ENCODE measurements around the gene GAB3. TPM values are rescaled to one million over a fixed set of nuclear protein-coding genes. Genes with fewer than 3 reads are reported as not detected.

The GAB3 gene
- total and polyA plus RNA-seq, 9 of the 15 experiments (the other 6 are each of a cell fraction or from before 2014, with no cell fraction given), result 16.1 to 31.4 (median 20.2) TPM

- no peak for TF ChIP-seq CHAMP1 (IDR thresholded peaks at IDR 0.05)
- no peak for TF ChIP-seq PML (IDR thresholded peaks at IDR 0.05; ENCODE audit: low read length)
- TF ChIP-seq SP1 (CRISPR knock-in tag; IDR thresholded peaks at IDR 0.05), result peak; percentile 28; the same call in 1 of the 2 replicates
- 0 out of 2 replicates have a peak, but pooled peaks have one; percentile 29 for TF ChIP-seq SMAD4 (CRISPR knock-in tag; conservative IDR thresholded peaks at IDR 0.05)
- TF ChIP-seq YBX1 (IDR thresholded peaks at IDR 0.05), result no peak
- TF ChIP-seq MLLT1 (IDR thresholded peaks at IDR 0.05), result no peak
- TF ChIP-seq CREB1 (IDR thresholded peaks at IDR 0.05), result no peak; the same call in 1 of the 2 replicates
- no peak for TF ChIP-seq CREB1 (CRISPR knock-in tag; IDR thresholded peaks at IDR 0.05)
- TF ChIP-seq ZNF124 (CRISPR knock-in tag; IDR thresholded peaks at IDR 0.05), result no peak
- TF ChIP-seq ZNF277 (CRISPR knock-in tag; IDR thresholded peaks at IDR 0.05; ENCODE audit: borderline replicate concordance), result no peak
- no peak for TF ChIP-seq ZNF77 (CRISPR knock-in tag; IDR thresholded peaks at IDR 0.05)
- no peak for TF ChIP-seq CBX2 (IDR thresholded peaks at IDR 0.05; ENCODE audit: insufficient read depth, low read length, poor library complexity, severe bottlenecking)
- 0 out of 2 replicates have a peak, but pooled peaks have one; percentile 18 for TF ChIP-seq CXXC5 (CRISPR knock-in tag; IDR thresholded peaks at IDR 0.05)
- TF ChIP-seq SNIP1 (IDR thresholded peaks at IDR 0.05; ENCODE audit: low read depth), result no peak
- TF ChIP-seq NCOA2 (IDR thresholded peaks at IDR 0.05; ENCODE audit: partially characterized antibody in 2 of 2), result no peak
- TF ChIP-seq NCOA4 (IDR thresholded peaks at IDR 0.05; ENCODE audit: partially characterized antibody), result no peak
- TF ChIP-seq KDM1A (IDR thresholded peaks at IDR 0.05), result no peak
- no peak for TF ChIP-seq IRF1 (CRISPR knock-in tag; IDR thresholded peaks at IDR 0.05; ENCODE audit: borderline replicate concordance)
- TF ChIP-seq SRSF3 (IDR thresholded peaks at IDR 0.05; ENCODE audit: insufficient read depth, low read length), result no peak
- no peak for TF ChIP-seq SIX5 (IDR thresholded peaks at IDR 0.05; ENCODE audit: borderline replicate concordance in 1 of 2, insufficient read depth in 1 of 2, low read depth in 1 of 2, low read length in 2 of 2)
- no peak for TF ChIP-seq ZNF3 (CRISPR knock-in tag; IDR thresholded peaks at IDR 0.05)
- TF ChIP-seq FOS (IDR thresholded peaks at IDR 0.05; ENCODE audit: extremely low read depth, insufficient read length), result no peak
- TF ChIP-seq ZNF146 (CRISPR knock-in tag; IDR thresholded peaks at IDR 0.05; ENCODE audit: unreplicated experiment), result no peak
Observed at GRCh38 chrX:154784149-154784995, 33.5 kb upstream of the GAB3 start (continued).

All from K562 (cell line).